ENCODE measurements around the gene MYO6.

DNA sequence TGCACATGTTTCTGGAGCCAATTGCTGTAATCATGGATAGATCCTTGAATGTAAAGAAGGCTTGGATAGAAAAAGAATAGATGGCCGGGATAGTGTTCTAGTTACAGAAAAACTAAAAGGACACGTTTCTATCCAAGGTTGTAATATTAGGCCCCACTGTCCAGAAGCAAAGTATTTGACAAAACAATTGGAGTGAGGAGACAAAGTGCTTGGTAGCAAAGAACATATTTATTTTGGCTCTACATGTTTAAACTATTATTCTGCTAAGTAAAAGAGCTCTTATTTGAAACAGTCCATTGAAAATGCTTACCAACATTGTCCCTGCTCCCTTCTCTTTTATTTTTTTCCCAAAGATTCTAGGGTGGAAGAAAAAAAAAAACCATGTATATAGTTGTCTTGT lies 94.4 kb downstream of the MYO6 start:
- TF ChIP-seq, protein P1, sequence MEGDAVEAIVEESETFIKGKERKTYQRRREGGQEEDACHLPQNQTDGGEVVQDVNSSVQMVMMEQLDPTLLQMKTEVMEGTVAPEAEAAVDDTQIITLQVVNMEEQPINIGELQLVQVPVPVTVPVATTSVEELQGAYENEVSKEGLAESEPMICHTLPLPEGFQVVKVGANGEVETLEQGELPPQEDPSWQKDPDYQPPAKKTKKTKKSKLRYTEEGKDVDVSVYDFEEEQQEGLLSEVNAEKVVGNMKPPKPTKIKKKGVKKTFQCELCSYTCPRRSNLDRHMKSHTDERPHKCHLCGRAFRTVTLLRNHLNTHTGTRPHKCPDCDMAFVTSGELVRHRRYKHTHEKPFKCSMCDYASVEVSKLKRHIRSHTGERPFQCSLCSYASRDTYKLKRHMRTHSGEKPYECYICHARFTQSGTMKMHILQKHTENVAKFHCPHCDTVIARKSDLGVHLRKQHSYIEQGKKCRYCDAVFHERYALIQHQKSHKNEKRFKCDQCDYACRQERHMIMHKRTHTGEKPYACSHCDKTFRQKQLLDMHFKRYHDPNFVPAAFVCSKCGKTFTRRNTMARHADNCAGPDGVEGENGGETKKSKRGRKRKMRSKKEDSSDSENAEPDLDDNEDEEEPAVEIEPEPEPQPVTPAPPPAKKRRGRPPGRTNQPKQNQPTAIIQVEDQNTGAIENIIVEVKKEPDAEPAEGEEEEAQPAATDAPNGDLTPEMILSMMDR (IDR thresholded peaks at IDR 0.05), result no peak
- TF ChIP-seq POLR2AphosphoS5 (IDR thresholded peaks at IDR 0.05) (no peak), EP300 (IDR thresholded peaks at IDR 0.05; ENCODE audit: low read depth) (no peak), POLR2A (IDR thresholded peaks at IDR 0.05) (no peak)
